ENCODE measurements around the gene C2CD4C.

The C2CD4C gene

GRCh38 chr19:374183-374885, 34.6 kb downstream of the C2CD4C start:
- H3K27ac ChIP-seq (ENCODE audit: insufficient read depth, low read length, poor library complexity, severe bottlenecking), result no peak overlapping the region
- H3K4me1 ChIP-seq (ENCODE audit: control insufficient read depth, insufficient read depth, low read length, poor library complexity, severe bottlenecking), result no peaks in the 10 kb centered on the region
- H3K36me3 ChIP-seq (ENCODE audit: control insufficient read depth, insufficient read depth, low read length), result no peaks in the 10 kb centered on the region
- peaks cover 5% of the 10 kb centered on the region for H3K27me3 ChIP-seq (replicated peaks; ENCODE audit: control insufficient read depth, insufficient read depth, low read length, poor library complexity, severe bottlenecking)
- H3K4me3 ChIP-seq (ENCODE audit: insufficient read depth, low read depth, low read length, poor library complexity, severe bottlenecking), result no peak overlapping the region
- no peaks in the 10 kb centered on the region for H3K9me3 ChIP-seq (ENCODE audit: control insufficient read depth, low read length)
- DNase-seq, result no peak

DNA sequence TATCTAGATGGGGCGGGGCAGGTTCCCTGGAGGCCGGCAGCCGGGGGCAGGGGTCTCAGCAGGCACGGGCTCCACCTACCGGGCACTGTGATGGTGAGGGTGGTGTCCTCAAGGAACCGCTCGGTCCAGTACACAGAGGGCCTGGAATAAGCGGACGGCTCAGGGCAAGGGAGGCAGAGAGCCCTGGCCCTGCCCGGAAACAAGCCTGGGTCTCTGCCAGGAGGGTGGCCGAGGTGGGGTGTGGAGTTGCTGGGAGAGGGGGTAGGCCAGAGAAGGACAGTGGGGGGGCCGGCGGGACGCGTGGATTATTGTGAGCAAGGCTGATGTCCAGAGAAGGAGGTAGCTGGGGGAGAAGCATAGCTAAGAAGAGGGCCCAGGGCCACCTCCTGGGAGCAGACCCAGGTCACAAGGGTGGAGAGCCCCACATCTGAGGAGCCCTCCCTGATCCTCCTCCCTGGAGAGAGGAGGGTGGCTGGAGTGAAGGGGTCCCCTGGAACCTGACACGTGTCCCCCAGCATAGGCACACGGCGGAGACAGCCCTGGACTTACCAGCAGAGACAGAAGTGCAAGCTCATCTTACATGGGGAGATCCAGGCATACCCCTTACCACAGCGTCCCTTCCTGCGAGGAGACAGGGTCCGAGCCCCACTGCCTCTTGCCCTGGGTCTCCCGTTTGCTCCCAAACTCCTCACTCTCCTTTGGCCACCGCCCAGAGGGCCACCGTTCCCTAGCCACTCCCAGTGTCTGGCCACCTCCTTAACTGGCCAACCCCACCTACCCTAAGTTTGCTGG, 35.4 kb downstream of the C2CD4C start:
- no peaks in the 10 kb centered on the region for H3K9me3 ChIP-seq (ENCODE audit: control insufficient read depth, low read length)
- H3K4me1 ChIP-seq (ENCODE audit: control insufficient read depth, insufficient read depth, low read length, poor library complexity, severe bottlenecking), result no peaks in the 10 kb centered on the region
- H3K4me3 ChIP-seq (ENCODE audit: insufficient read depth, low read depth, low read length, poor library complexity, severe bottlenecking), result no peak overlapping the region
- no peaks in the 10 kb centered on the region for H3K36me3 ChIP-seq (ENCODE audit: control insufficient read depth, insufficient read depth, low read length)
- no peak overlapping the region for H3K27ac ChIP-seq (ENCODE audit: insufficient read depth, low read length, poor library complexity, severe bottlenecking)
- peaks cover 5% of the 10 kb centered on the region for H3K27me3 ChIP-seq (replicated peaks; ENCODE audit: control insufficient read depth, insufficient read depth, low read length, poor library complexity, severe bottlenecking)
- no peak for DNase-seq

GRCh38 chr19:372306-372890, 36.5 kb downstream of the C2CD4C start:
- Histone ChIP-seq H3K27me3 (replicated peaks; ENCODE audit: control insufficient read depth, insufficient read depth, low read length, poor library complexity, severe bottlenecking) (peaks cover 5% of the 10 kb centered on the region), H3K27ac (ENCODE audit: insufficient read depth, low read length, poor library complexity, severe bottlenecking) (no peak overlapping the region), H3K36me3 (ENCODE audit: control insufficient read depth, insufficient read depth, low read length) (no peaks in the 10 kb centered on the region), H3K4me1 (ENCODE audit: control insufficient read depth, insufficient read depth, low read length, poor library complexity, severe bottlenecking) (no peaks in the 10 kb centered on the region), H3K9me3 (ENCODE audit: control insufficient read depth, low read length) (no peaks in the 10 kb centered on the region), H3K4me3 (ENCODE audit: insufficient read depth, low read depth, low read length, poor library complexity, severe bottlenecking) (no peak overlapping the region)
- DNase-seq, result no peak

DNA sequence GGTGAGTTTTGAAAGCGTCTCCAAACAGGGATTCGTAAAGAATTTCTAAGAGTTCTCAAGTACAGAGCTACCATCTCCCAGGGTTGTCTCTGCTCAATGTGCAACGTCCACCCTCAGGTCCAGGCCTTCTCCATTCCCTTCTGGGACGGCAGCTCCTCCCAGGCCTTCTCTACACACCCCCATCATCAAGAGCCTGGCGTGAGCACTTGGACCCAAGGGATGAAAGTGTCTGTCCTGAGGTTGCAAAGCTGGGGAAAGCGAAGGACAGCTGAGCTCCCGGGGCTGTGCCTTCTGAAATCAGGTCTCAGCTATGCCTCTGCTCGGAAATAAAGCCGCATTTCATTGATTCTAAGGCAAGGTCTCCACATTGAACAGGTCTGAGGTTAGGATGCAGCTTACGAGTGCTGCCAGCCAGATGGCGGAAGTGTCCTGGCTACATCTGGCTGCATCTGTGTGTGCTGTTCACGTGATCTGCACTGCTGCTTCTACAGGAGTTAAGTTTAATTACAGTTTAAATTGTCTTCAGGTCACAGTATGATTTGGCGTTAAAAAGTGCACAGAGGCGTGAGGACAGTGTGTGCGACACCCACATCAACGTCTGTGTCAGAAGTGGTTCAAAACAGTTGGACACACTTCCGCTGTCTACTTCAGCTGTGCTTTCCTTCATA, 37.3 kb downstream of the C2CD4C start:
- no peaks in the 10 kb centered on the region for H3K9me3 ChIP-seq (ENCODE audit: control insufficient read depth, low read length)
- no peak overlapping the region for H3K4me3 ChIP-seq (ENCODE audit: insufficient read depth, low read depth, low read length, poor library complexity, severe bottlenecking)
- no peak for DNase-seq
- H3K36me3 ChIP-seq (ENCODE audit: control insufficient read depth, insufficient read depth, low read length), result no peaks in the 10 kb centered on the region
- H3K27me3 ChIP-seq (replicated peaks; ENCODE audit: control insufficient read depth, insufficient read depth, low read length, poor library complexity, severe bottlenecking), result peaks cover 5% of the 10 kb centered on the region
- no peak overlapping the region for H3K27ac ChIP-seq (ENCODE audit: insufficient read depth, low read length, poor library complexity, severe bottlenecking)
- no peaks in the 10 kb centered on the region for H3K4me1 ChIP-seq (ENCODE audit: control insufficient read depth, insufficient read depth, low read length, poor library complexity, severe bottlenecking)

DNA sequence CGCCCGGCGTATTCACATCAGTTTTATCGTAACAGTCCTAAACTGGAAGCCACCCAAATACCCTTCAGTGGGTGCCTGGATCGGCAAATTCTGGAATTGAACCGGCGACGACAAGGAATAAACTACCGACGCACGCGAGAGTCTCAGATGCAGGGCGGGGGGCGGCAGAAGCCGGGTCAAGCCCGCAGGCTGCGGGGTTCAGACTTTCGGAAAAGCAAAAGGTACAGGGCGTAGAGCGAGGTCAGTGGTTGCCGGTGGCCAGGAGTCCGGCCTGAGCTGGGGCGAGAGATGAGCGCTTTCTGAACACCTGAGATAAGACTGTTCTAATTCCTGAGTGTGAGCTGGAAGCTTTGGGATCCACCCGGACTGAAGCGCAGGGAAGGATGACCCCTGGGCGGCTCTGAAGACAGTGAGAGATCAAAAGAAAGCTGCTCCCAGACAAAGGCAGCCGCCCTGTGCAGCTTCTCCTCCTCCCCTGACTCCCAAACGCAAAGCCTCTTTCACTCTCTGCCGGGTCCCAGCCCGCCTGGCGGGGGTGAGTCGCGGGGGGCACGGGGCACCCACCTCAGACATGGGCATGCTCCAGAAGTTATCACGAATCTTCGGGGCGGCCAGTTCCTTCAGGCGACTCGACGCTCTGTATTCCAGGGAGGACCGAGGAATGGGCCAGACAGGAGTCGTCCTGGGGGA, 38.2 kb downstream of the C2CD4C start:
- Histone ChIP-seq H3K4me3 (ENCODE audit: insufficient read depth, low read depth, low read length, poor library complexity, severe bottlenecking) (no peak overlapping the region), H3K27me3 (replicated peaks; ENCODE audit: control insufficient read depth, insufficient read depth, low read length, poor library complexity, severe bottlenecking) (peaks cover 5% of the 10 kb centered on the region), H3K27ac (ENCODE audit: insufficient read depth, low read length, poor library complexity, severe bottlenecking) (no peak overlapping the region), H3K9me3 (ENCODE audit: control insufficient read depth, low read length) (no peaks in the 10 kb centered on the region), H3K4me1 (ENCODE audit: control insufficient read depth, insufficient read depth, low read length, poor library complexity, severe bottlenecking) (no peaks in the 10 kb centered on the region), H3K36me3 (ENCODE audit: control insufficient read depth, insufficient read depth, low read length) (no peaks in the 10 kb centered on the region)
- no peak for DNase-seq

DNA sequence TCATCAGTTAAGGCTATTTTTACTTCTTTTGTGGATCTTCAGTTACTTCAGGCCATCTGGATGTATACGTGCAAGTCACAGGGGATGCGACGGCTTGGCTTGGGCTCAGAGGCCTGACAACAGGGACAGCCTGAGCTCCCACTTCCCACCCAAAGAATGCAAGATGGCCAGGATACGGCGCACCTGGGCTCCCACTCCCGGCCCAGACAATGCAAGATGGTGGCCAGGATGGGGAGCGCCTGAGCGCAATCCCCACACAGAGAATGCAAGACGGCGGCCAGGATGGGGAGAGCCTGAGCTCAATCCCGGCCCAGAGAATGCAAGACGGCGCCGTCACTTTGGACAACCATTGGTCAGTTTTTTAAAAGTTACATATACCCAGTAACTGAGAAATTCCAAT, 39.1 kb downstream of the C2CD4C start:
- H3K4me3 ChIP-seq (ENCODE audit: insufficient read depth, low read depth, low read length, poor library complexity, severe bottlenecking), result no peak overlapping the region
- H3K27ac ChIP-seq (ENCODE audit: insufficient read depth, low read length, poor library complexity, severe bottlenecking), result no peak overlapping the region
- no peak for DNase-seq
- H3K36me3 ChIP-seq (ENCODE audit: control insufficient read depth, insufficient read depth, low read length), result no peaks in the 10 kb centered on the region
- peaks cover 5% of the 10 kb centered on the region for H3K27me3 ChIP-seq (replicated peaks; ENCODE audit: control insufficient read depth, insufficient read depth, low read length, poor library complexity, severe bottlenecking)
- H3K9me3 ChIP-seq (ENCODE audit: control insufficient read depth, low read length), result no peaks in the 10 kb centered on the region
- H3K4me1 ChIP-seq (ENCODE audit: control insufficient read depth, insufficient read depth, low read length, poor library complexity, severe bottlenecking), result no peaks in the 10 kb centered on the region

DNA sequence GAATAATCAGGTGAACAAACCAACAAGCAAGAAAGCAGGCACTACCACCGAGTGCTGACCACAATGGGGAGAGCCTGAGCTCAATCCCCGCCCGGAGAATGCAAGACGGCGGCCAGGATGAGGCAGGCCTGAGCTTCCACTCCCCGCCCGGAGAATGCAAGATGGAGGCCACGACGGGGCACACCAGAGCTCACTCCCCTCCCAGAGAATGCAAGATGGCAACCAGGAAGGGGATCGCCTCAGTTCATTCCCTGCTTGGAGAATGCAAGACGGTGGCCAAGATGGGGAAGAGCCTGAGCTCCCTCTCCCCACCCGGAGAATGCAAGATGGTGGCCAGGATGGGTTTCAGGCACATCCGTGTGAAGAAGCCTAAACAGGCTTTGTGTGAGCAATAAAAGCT, 39.7 kb downstream of the C2CD4C start:
- no peak for DNase-seq
- H3K4me3 ChIP-seq (ENCODE audit: insufficient read depth, low read depth, low read length, poor library complexity, severe bottlenecking), result no peak overlapping the region
- H3K27me3 ChIP-seq (replicated peaks; ENCODE audit: control insufficient read depth, insufficient read depth, low read length, poor library complexity, severe bottlenecking), result peaks cover 5% of the 10 kb centered on the region
- no peaks in the 10 kb centered on the region for H3K4me1 ChIP-seq (ENCODE audit: control insufficient read depth, insufficient read depth, low read length, poor library complexity, severe bottlenecking)
- H3K9me3 ChIP-seq (ENCODE audit: control insufficient read depth, low read length), result no peaks in the 10 kb centered on the region
- no peaks in the 10 kb centered on the region for H3K36me3 ChIP-seq (ENCODE audit: control insufficient read depth, insufficient read depth, low read length)
- H3K27ac ChIP-seq (ENCODE audit: insufficient read depth, low read length, poor library complexity, severe bottlenecking), result no peak overlapping the region

DNA sequence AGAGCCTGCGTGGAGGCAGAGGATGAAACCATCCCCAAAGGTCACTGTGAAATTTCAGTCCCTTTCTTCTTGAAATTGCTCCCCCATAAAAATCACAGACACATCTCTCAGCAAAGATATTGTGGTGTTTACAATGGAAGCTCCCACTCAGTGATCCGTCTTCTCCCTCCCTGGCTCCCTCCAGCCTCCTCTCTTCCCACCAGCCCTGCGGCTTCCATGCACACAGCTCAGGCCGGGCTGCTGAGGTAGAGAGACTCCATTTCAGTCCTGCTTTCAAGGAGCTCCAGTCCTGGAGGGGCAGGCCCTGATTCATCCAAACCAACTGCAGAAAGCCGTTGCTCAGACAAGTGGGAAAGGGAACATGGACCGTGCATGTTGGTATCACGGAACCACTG, 40.3 kb downstream of the C2CD4C start:
- Histone ChIP-seq H3K4me3 (ENCODE audit: insufficient read depth, low read depth, low read length, poor library complexity, severe bottlenecking) (no peak overlapping the region), H3K27me3 (replicated peaks; ENCODE audit: control insufficient read depth, insufficient read depth, low read length, poor library complexity, severe bottlenecking) (peaks cover 5% of the 10 kb centered on the region), H3K27ac (ENCODE audit: insufficient read depth, low read length, poor library complexity, severe bottlenecking) (no peak overlapping the region), H3K4me1 (ENCODE audit: control insufficient read depth, insufficient read depth, low read length, poor library complexity, severe bottlenecking) (no peaks in the 10 kb centered on the region), H3K36me3 (ENCODE audit: control insufficient read depth, insufficient read depth, low read length) (no peaks in the 10 kb centered on the region), H3K9me3 (ENCODE audit: control insufficient read depth, low read length) (no peaks in the 10 kb centered on the region)
- no peak for DNase-seq

GRCh38 chr19:367963-368629, 40.9 kb downstream of the C2CD4C start:
- H3K4me1 ChIP-seq (ENCODE audit: control insufficient read depth, insufficient read depth, low read length, poor library complexity, severe bottlenecking), result no peaks in the 10 kb centered on the region
- no peaks in the 10 kb centered on the region for H3K9me3 ChIP-seq (ENCODE audit: control insufficient read depth, low read length)
- DNase-seq, result no peak
- H3K4me3 ChIP-seq (ENCODE audit: insufficient read depth, low read depth, low read length, poor library complexity, severe bottlenecking), result no peak overlapping the region
- H3K27ac ChIP-seq (ENCODE audit: insufficient read depth, low read length, poor library complexity, severe bottlenecking), result no peak overlapping the region
- H3K27me3 ChIP-seq (replicated peaks; ENCODE audit: control insufficient read depth, insufficient read depth, low read length, poor library complexity, severe bottlenecking), result peaks cover 2% of the 10 kb centered on the region
- H3K36me3 ChIP-seq (ENCODE audit: control insufficient read depth, insufficient read depth, low read length), result no peaks in the 10 kb centered on the region

Data from effector memory CD4-positive, alpha-beta T cell (primary cell).